CD4-positive, alpha-beta memory T cell (primary cell): ENCODE results near the gene DDRGK1. TPM values are rescaled to one million over a fixed set of nuclear protein-coding genes. Genes with fewer than 3 reads are reported as not detected.

Experiments used
- CTCF ChIA-PET: fragments of 350-600 bp; sonication (Branson Sonifier 250); formaldehyde crosslinking; loops from one replicate; lab custom pipeline; 2021; ENCODE audit warnings: inconsistent platforms; ENCODE audit not compliant: partially characterized antibody; lab: Charles Lee
- POLR2A ChIA-PET: fragments of 350-600 bp; sonication (Branson Sonifier 250); formaldehyde crosslinking; loops from one replicate; lab custom pipeline; 2021; ENCODE audit not compliant: partially characterized antibody; lab: Charles Lee
- DNase-seq, 5 donors: peaks; one replicate each; pipeline versions ENCODE4 v3.0.0 to v3.0.0-alpha.2; 2020 to 2022; ENCODE audit warnings: mixed read lengths in 1 of 5
- H3K27ac ChIP-seq: one replicate; pipeline ENCODE4 v1.7.0; 2013; ENCODE audit warnings: low read depth, low read length
- H3K27me3 ChIP-seq: 2 replicates; pipeline ENCODE4 v1.7.0; 2013; ENCODE audit warnings: mild to moderate bottlenecking, low read length, moderate library complexity; ENCODE audit not compliant: insufficient read depth
- H3K36me3 ChIP-seq: 2 replicates; pipeline ENCODE4 v1.7.0; 2013; ENCODE audit warnings: mild to moderate bottlenecking, low read length, moderate library complexity; ENCODE audit not compliant: insufficient read depth
- H3K4me1 ChIP-seq: 2 replicates; pipeline ENCODE4 v1.7.0; 2013; ENCODE audit warnings: mild to moderate bottlenecking, low read length, moderate library complexity; ENCODE audit not compliant: insufficient read depth
- H3K4me3 ChIP-seq, 2 donors: one replicate each; pipeline ENCODE4 v1.7.0; 2013; ENCODE audit warnings: low read length in 2 of 2, mild to moderate bottlenecking in 1 of 2
- H3K9me3 ChIP-seq, 2 donors: one replicate each; pipeline ENCODE4 v1.7.0; 2013; ENCODE audit warnings: low read length in 2 of 2, control low read depth in 1 of 2; ENCODE audit not compliant: control insufficient read depth in 1 of 2
- H3K27ac Mint-ChIP-seq, 7 donors: one replicate each; pipeline ENCODE4 v1.8.0; 2020 to 2021; ENCODE audit warnings: mixed read lengths in 7 of 7, mild to moderate bottlenecking in 6 of 7, inconsistent platforms in 3 of 7, moderate library complexity in 3 of 7
- H3K27me3 Mint-ChIP-seq, 2 donors: one replicate each; pipeline ENCODE4 v1.8.0; 2020 to 2021; ENCODE audit warnings: mixed read lengths in 2 of 2
- H3K36me3 Mint-ChIP-seq, 2 donors: one replicate each; pipeline ENCODE4 v1.8.0; 2020 to 2021; ENCODE audit warnings: mixed read lengths in 2 of 2, inconsistent platforms in 1 of 2, mild to moderate bottlenecking in 1 of 2
- H3K4me1 Mint-ChIP-seq, 4 donors: one replicate each; pipeline ENCODE4 v1.8.0; 2020 to 2021; ENCODE audit warnings: mixed read lengths in 4 of 4, mild to moderate bottlenecking in 1 of 4
- H3K4me3 Mint-ChIP-seq, 8 donors: one replicate each; pipeline ENCODE4 v1.8.0; 2020 to 2021; ENCODE audit warnings: mixed read lengths in 8 of 8, mild to moderate bottlenecking in 7 of 8, moderate library complexity in 6 of 8, inconsistent platforms in 3 of 8
- H3K9me3 Mint-ChIP-seq, 8 donors: one replicate each; pipeline ENCODE4 v1.8.0; 2020 to 2021; ENCODE audit warnings: mixed read lengths in 8 of 8, mild to moderate bottlenecking in 5 of 8, inconsistent platforms in 3 of 8, moderate library complexity in 1 of 8
- intact Hi-C: fragments of 100-400 bp; cut with micrococcal nuclease; formaldehyde crosslinking; loops from one replicate; pipeline ENCODE4 v1.15.1; 2023
- polyA plus RNA-seq, 2 donors: library from polyadenylated mRNA; unstranded; fragments of 300-500 nt; fragmentation: Illumina TruSeq; gene quantifications; one replicate each; pipeline ENCODE4 v1.2.3, GENCODE V29; 2021
- total RNA-seq, 2 experiments: library from RNA; stranded (reverse); gene quantifications; one replicate each; pipeline ENCODE4 v1.2.3, GENCODE V29; 2021

The DDRGK1 gene
- total and polyA plus RNA-seq, 4 experiments from 2014 or later: 35.2 to 61.0 (median 54.6) TPM

DNA sequence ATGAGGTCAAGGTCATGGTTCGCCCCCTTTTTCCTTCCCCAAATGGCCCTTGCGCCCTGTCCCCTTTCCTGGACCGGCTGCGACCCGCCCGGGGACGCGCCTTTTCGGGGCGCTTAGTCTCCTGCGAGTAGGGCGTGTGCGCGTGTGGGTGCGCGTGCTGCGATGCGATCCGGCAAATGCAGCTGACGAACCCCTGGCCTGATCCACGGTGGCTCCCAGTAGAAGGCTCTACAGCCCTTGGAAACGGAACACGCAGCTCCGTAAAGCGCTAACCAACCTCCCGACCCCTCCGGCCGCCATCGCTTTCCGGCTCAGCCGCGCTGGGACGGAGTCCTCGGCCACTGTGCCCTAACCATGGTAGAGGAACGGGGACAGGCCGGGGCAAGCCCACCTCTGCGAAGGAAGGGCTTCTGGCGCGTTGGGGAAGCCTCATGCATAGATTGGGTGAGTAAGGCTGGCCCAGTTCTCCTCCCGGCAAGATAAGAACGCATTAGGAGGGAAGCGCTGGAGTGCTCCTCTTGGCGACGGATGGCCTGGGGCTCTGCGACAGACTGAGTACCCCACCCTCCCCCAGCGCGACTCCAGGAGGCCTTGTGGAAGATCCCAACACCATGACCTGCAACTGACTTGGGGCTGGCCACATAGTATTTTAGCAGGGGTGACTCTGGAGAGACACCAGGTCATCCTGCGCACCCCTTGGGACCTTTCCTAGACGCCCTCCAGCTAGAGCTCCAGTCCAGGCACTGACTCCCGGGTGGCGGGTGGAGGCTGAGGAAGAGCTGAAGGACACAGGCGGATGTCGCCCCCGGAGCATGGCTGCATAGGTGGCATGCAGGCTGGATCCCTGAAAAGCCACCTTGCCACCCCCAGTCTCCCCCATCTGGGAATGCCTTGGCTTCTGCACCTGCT, 35.6 kb upstream of the DDRGK1 start:
- H3K36me3 ChIP-seq: no peaks in the 10 kb centered on the region
- ChIA-PET CTCF (interaction anchor here (0.6 to 1.9 kb wide), 4 partner anchors 9 to 77 kb away, joined by 3 to 8 read pairs (median 5); no protein-coding TSS in a partner anchor), POLR2A (interaction anchor here (2.2 to 2.4 kb wide), 2 partner anchors 17 to 31 kb away, joined by 7 to 15 read pairs; partner anchors contain the start of gene ITPA)
- Mint-ChIP-seq H3K36me3 (peaks cover 0 to 2% of the 10 kb centered on the region in 2 donors), H3K4me3 (peak overlapping the region; percentile 85 to 95 (median 92)), H3K4me1 (peaks cover 2 to 23% (median 9%) of the 10 kb centered on the region in 4 donors), H3K27ac (peak overlapping the region in 1 of 7 donors; percentile 79), H3K9me3 (no peaks in the 10 kb centered on the region), H3K27me3 (peaks cover 15 to 38% of the 10 kb centered on the region in 2 donors)
- H3K4me1 ChIP-seq: peaks cover 14% of the 10 kb centered on the region
- DNase-seq: peak in 1 of 5 donors; percentile 12
- H3K4me3 ChIP-seq: peak overlapping the region; percentile 29 to 59
- H3K27ac ChIP-seq: no peak overlapping the region
- intact Hi-C loops: loop anchor here (1.0 to 2.0 kb wide), 2 partner anchors 22 to 67 kb away; partner anchors contain the start of gene LZTS3
- H3K9me3 ChIP-seq: no peaks in the 10 kb centered on the region
- peaks cover 32% of the 10 kb centered on the region for H3K27me3 ChIP-seq

DNA sequence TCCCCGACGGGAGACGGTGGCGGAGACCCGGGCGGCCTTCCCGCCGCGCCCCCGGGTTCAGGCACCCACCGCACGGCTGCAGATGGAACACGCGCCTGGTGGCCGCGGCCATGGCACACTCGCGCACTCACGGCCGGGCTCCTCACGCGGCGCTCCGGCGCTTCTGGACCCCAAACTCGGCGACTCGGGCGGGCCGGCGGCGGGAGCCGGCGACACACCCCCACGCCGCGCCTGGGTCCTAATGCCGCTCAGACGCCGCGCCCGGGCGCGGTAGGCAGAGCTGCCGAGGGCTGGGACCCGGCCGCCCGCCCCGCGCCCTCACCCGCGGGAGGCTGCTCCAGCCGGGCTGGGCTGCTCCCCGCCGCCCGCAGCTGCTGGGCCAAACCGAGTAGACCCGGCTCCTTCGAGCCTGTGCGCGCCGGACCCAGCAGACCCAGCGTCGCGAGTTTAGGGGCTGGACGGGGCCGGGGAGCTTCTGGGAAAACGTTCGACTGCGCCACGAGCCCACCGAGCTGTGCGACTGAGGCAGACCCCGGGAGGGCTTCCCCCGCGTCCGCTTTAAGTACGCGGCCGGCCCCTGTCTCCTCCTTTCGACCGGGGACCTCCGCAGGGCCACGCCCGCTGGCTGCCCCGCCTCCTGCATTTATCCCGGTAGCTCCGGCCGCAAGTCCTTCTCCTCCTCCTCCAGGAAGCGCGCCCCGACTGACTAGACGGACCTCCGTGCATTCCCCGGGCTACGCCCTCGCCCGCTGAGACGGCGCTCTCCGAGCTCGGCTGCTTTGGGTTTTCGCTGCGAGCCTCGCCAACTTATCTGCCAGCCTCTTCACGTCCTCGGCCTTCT, 34.8 kb upstream of the DDRGK1 start, which contains the start of gene SLC4A11:
TSS of gene SLC4A11 (minus strand) at position 165 of the 841 bp plus-strand sequence. CDS start at position 112, 53 bp downstream.
- Mint-ChIP-seq H3K4me1 (peaks cover 2 to 23% (median 9%) of the 10 kb centered on the region in 4 donors), H3K4me3 (peak within 1 kb of the TSS; percentile 86 to 95 (median 92)), H3K27ac (peak within 1 kb of the TSS in 4 of 7 donors; percentile 30 to 79 (median 54)), H3K9me3 (no peaks in the 10 kb centered on the region), H3K27me3 (peaks cover 15 to 32% of the 10 kb centered on the region in 2 donors), H3K36me3 (peaks cover 0 to 2% of the 10 kb centered on the region in 2 donors)
- Histone ChIP-seq H3K9me3 (no peaks in the 10 kb centered on the region), H3K4me3 (peak within 1 kb of the TSS; percentile 29 to 59), H3K4me1 (peaks cover 14% of the 10 kb centered on the region), H3K27ac (no peak within 1 kb of the TSS), H3K27me3 (peaks cover 34% of the 10 kb centered on the region), H3K36me3 (no peaks in the 10 kb centered on the region)
- POLR2A ChIA-PET: interaction anchor here (0.9 to 2.4 kb wide), 4 partner anchors 16 to 399 kb away, joined by 3 to 15 read pairs (median 5); partner anchors contain the start of genes FASTKD5, ITPA, PCED1A and UBOX5
- CTCF ChIA-PET: interaction anchor here (0.6 to 1.9 kb wide), 4 partner anchors 10 to 78 kb away, joined by 3 to 8 read pairs (median 6); no protein-coding TSS in a partner anchor
- DNase-seq: peak in 3 of 5 donors; percentile 18 to 32 (median 29)
- intact Hi-C loops: loop anchor here (1.0 to 2.0 kb wide), 2 partner anchors 21 to 66 kb away; partner anchors contain the start of gene LZTS3

DNA sequence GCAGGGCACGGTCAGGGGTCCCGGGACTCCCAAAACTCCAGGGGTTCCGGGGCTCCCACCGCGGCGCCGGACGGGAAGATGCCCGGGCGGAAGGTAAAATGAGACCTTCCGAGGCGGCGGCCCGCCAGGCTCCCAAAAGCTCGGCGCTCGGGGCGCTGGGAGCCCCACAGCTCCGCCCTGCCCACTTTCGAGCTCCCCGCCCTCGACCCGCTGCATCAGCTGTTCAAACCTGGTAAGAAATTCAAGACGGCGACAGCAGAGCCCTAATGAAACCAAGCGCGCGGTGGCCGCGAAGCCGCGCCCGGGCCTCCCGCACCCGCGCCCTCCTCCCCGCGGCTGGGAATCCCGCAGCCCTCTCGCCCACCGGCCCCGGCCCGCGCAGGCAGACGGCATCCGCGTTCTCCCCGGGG, 34.1 kb upstream of the DDRGK1 start:
- H3K36me3 ChIP-seq: no peaks in the 10 kb centered on the region
- H3K9me3 ChIP-seq: no peaks in the 10 kb centered on the region
- ChIA-PET CTCF (interaction anchor here (1.0 to 1.4 kb wide), 2 partner anchors 19 to 78 kb away, joined by 5 to 7 read pairs; no protein-coding TSS in a partner anchor), POLR2A (interaction anchor here (0.9 to 2.4 kb wide), 4 partner anchors 16 to 398 kb away, joined by 3 to 15 read pairs (median 5); partner anchors contain the start of genes FASTKD5, ITPA, PCED1A and UBOX5)
- peak; percentile 36 to 65 (median 37) for DNase-seq
- peak overlapping the region; percentile 11 to 59 for H3K4me3 ChIP-seq
- H3K9me3 Mint-ChIP-seq: no peaks in the 10 kb centered on the region
- H3K27me3 Mint-ChIP-seq: peaks cover 15 to 30% of the 10 kb centered on the region in 2 donors
- H3K4me3 Mint-ChIP-seq: peak overlapping the region; percentile 75 to 87 (median 86)
- H3K4me1 ChIP-seq: peaks cover 14% of the 10 kb centered on the region
- H3K36me3 Mint-ChIP-seq: peaks cover 0 to 2% of the 10 kb centered on the region in 2 donors
- H3K4me1 Mint-ChIP-seq: peaks cover 2 to 23% (median 9%) of the 10 kb centered on the region in 4 donors
- H3K27ac Mint-ChIP-seq: peak overlapping the region in 1 of 7 donors; percentile 37
- intact Hi-C loops: loop anchor here (1.0 to 2.0 kb wide), 2 partner anchors 20 to 66 kb away; partner anchors contain the start of gene LZTS3
- H3K27me3 ChIP-seq: peaks cover 34% of the 10 kb centered on the region
- no peak overlapping the region for H3K27ac ChIP-seq

DNA sequence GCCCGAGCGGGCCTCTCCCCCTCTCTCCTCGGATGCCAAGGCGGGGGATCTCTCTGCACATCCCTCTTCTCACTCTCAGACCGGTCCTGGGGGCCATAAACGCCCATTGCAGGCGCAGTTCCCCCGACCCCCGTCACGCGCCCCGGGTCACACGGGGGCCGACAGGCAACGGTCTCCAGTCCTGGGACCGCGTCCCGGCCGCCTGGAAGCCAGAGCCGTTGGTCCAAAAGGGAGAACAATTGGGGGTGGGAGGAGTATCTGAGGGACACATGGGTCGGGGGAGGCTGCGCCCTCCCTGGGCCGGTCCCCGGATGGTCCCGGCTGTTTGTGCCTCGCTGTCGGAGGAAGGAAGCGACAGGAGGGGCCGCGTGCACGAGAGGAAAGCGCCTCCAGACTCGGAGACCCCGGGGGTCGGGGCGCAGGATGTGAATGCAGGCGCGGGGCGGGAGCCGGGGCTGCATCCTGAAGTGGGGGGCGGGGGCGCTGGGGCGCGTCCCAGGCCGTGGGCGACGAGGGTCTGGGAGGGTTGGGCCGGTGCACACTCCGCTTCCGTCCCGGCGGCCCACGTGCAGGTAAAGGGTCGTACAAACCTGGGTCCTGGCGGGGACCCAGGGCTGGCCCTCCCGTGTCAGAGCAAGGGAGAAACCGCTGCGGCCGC, 33.6 kb upstream of the DDRGK1 start:
- peaks cover 2 to 23% (median 9%) of the 10 kb centered on the region in 4 donors for H3K4me1 Mint-ChIP-seq
- peaks cover 0 to 2% of the 10 kb centered on the region in 2 donors for H3K36me3 Mint-ChIP-seq
- H3K9me3 Mint-ChIP-seq: no peaks in the 10 kb centered on the region
- intact Hi-C loops: loop anchor here (2.0 kb wide), 1 partner anchor 65 kb away; the partner anchor contains the start of gene LZTS3
- peaks cover 14 to 30% of the 10 kb centered on the region in 2 donors for H3K27me3 Mint-ChIP-seq
- H3K27me3 ChIP-seq: peaks cover 34% of the 10 kb centered on the region
- DNase-seq: no peak
- no peaks in the 10 kb centered on the region for H3K9me3 ChIP-seq
- no peaks in the 10 kb centered on the region for H3K36me3 ChIP-seq
- peaks cover 14% of the 10 kb centered on the region for H3K4me1 ChIP-seq
- POLR2A ChIA-PET: interaction anchor here (2.2 to 2.4 kb wide), 2 partner anchors 15 to 29 kb away, joined by 7 to 15 read pairs; partner anchors contain the start of gene ITPA
- H3K27ac ChIP-seq: no peak overlapping the region
- CTCF ChIA-PET: interaction anchor here (1.0 kb wide), 1 partner anchor 19 kb away, joined by 5 read pairs; no protein-coding TSS in a partner anchor
- H3K4me3 ChIP-seq: peak overlapping the region; percentile 11 to 59
- H3K4me3 Mint-ChIP-seq: peak overlapping the region; percentile 62 to 87 (median 84)
- H3K27ac Mint-ChIP-seq: no peak overlapping the region

DNA sequence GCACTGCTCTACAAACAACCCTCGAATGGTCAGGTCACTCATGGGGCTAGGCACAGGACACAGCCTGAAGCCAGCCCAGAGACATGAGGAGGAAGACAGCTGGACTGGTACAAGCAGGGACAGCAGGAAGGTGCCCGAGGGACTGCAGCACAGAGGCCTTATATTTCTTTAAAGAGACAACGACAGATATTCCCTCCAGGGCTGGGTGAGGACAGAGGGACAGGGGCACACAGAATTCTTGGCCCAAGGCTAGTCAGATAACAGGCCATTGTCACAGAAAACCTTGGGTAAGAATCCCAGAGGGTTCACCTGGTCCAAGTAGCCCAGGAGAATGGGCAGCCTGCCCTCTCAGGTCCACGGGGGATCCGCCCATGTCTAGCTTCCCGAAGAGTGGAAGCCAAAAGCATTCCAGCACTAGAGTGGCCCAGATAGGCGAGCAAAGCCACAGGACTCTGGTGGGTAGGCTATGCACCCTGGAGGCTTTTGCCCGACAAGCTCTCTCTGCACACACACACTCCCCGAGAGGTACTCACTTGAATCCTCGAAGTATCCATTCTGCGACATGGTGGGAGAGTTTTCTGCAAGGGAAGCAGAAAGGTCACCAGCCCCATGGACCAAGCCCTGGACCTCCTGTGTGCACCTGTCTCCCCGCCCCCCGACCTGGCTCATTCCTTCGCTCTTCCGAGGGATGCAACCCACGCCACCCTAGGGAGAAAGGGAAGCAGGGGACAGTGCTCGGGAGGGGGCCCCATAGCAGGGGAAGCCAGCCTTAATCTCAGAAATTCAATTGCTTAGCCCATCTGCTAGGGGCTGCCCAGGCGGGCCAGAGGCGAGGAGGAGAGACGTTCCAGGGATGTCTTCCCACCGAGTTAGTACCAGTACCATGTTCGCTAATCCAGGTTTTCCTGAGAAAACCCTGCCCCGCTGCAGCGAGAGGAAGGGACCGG, 32.8 kb upstream of the DDRGK1 start:
- H3K4me3 ChIP-seq: peak overlapping the region in 1 of 2 donors; percentile 59
- no peak overlapping the region for H3K27ac Mint-ChIP-seq

More for the DNA sequence above, 32.8 kb upstream of the DDRGK1 start:
- peaks cover 2 to 23% (median 9%) of the 10 kb centered on the region in 4 donors for H3K4me1 Mint-ChIP-seq
- DNase-seq: no peak
- H3K36me3 Mint-ChIP-seq: peaks cover 0 to 2% of the 10 kb centered on the region in 2 donors
- peaks cover 14 to 28% of the 10 kb centered on the region in 2 donors for H3K27me3 Mint-ChIP-seq
- CTCF ChIA-PET: no interaction called here
- H3K4me3 Mint-ChIP-seq: peak overlapping the region; percentile 44 to 85 (median 61)
- Histone ChIP-seq H3K27me3 (peaks cover 34% of the 10 kb centered on the region), H3K27ac (no peak overlapping the region), H3K36me3 (no peaks in the 10 kb centered on the region), H3K4me1 (peaks cover 14% of the 10 kb centered on the region), H3K9me3 (no peaks in the 10 kb centered on the region)
- no peaks in the 10 kb centered on the region for H3K9me3 Mint-ChIP-seq
- intact Hi-C loops: no loop called here
- POLR2A ChIA-PET: no interaction called here
